HEK293T (cell line): ENCODE results near the gene ZNF514.

Experiments used
- CTCF ChIA-PET: fragments of 350-600 bp; formaldehyde crosslinking; extraction: SDS; loops from one replicate; lab custom pipeline; 2021; ENCODE audit warnings: antibody characterized with exemption, inconsistent platforms; lab: Yijun Ruan, JAX
- POLR2A ChIA-PET: fragments of 350-600 bp; formaldehyde crosslinking; extraction: SDS; loops from one replicate; lab custom pipeline; 2020; ENCODE audit warnings: antibody characterized with exemption, inconsistent platforms; lab: Yijun Ruan, JAX
- DNase-seq: peaks from one replicate; pipeline ENCODE4 v3.0.0; 2012; ENCODE audit warnings: mixed read lengths; ENCODE audit errors: extremely low spot score
- ARNT ChIP-seq: fragments of 450-650 bp; IDR thresholded peaks from 2 replicates; pipeline ENCODE4 v1.6.1; 2017; ENCODE audit warnings: mild to moderate bottlenecking
- BHLHE40 ChIP-seq: fragments of 450-650 bp; IDR thresholded peaks from 2 replicates; pipeline ENCODE4 v1.6.1; 2016; ENCODE audit warnings: mild to moderate bottlenecking, moderate library complexity, borderline replicate concordance
- CTBP1 ChIP-seq: fragments of 450-650 bp; IDR thresholded peaks from 2 replicates; pipeline ENCODE4 v1.6.1; 2016; ENCODE audit warnings: borderline replicate concordance
- ELF4 ChIP-seq: fragments of 450-650 bp; IDR thresholded peaks from 2 replicates; pipeline ENCODE4 v1.6.1; 2017; ENCODE audit warnings: antibody characterized with exemption
- FOXA1 ChIP-seq: fragments of 450-650 bp; IDR thresholded peaks from 2 replicates; pipeline ENCODE4 v1.6.1; 2016; ENCODE audit warnings: mild to moderate bottlenecking
- FOXK2 ChIP-seq: fragments of 450-650 bp; IDR thresholded peaks from 2 replicates; pipeline ENCODE4 v1.6.1; 2016; ENCODE audit warnings: mild to moderate bottlenecking
- FOXM1 ChIP-seq: fragments of 450-650 bp; IDR thresholded peaks from 2 replicates; pipeline ENCODE4 v1.6.1; 2017; ENCODE audit warnings: mild to moderate bottlenecking, borderline replicate concordance
- HDGF ChIP-seq: fragments of 450-650 bp; IDR thresholded peaks from 2 replicates; pipeline ENCODE4 v1.6.1; 2017; ENCODE audit warnings: antibody characterized with exemption, borderline replicate concordance
- L3MBTL2 ChIP-seq: fragments of 450-650 bp; conservative IDR thresholded peaks from 2 replicates; pipeline ENCODE4 v1.6.1; 2016; ENCODE audit warnings: mild to moderate bottlenecking
- LEF1 ChIP-seq: fragments of 450-650 bp; IDR thresholded peaks from 2 replicates; pipeline ENCODE4 v1.6.1; 2017; ENCODE audit warnings: mild to moderate bottlenecking, borderline replicate concordance
- NFRKB ChIP-seq: fragments of 450-650 bp; IDR thresholded peaks from 2 replicates; pipeline ENCODE4 v1.6.1; 2016; ENCODE audit warnings: mild to moderate bottlenecking, moderate library complexity
- PKNOX1 ChIP-seq: fragments of 450-650 bp; IDR thresholded peaks from 2 replicates; pipeline ENCODE4 v1.6.1; 2016
- SP1 ChIP-seq: fragments of 450-650 bp; IDR thresholded peaks from 2 replicates; pipeline ENCODE4 v1.6.1; 2017
- SUZ12 ChIP-seq: fragments of 450-650 bp; IDR thresholded peaks from 2 replicates; pipeline ENCODE4 v1.6.1; 2016; ENCODE audit warnings: mild to moderate bottlenecking
- TARDBP ChIP-seq: fragments of 450-650 bp; IDR thresholded peaks from 2 replicates; pipeline ENCODE4 v1.6.1; 2016
- ZNF384 ChIP-seq: fragments of 450-650 bp; IDR thresholded peaks from 2 replicates; pipeline ENCODE4 v1.6.1; 2016

The ZNF514 gene

GRCh38 chr2:95115418-95115817, 44.2 kb downstream of the ZNF514 start:
- POLR2A ChIA-PET = interaction anchor here (1.0 kb wide), 1 partner anchor 50 kb away, joined by 3 read pairs; the partner anchor contains the start of gene ZNF2

GRCh38 chr2:95113464-95113863, 46.2 kb downstream of the ZNF514 start:
- no peak for DNase-seq
- POLR2A ChIA-PET = no interaction called here
- no peak for TF ChIP-seq LEF1
- TF ChIP-seq HDGF = no peak
- TF ChIP-seq PKNOX1 = no peak
- no peak for TF ChIP-seq SUZ12
- TF ChIP-seq FOXA1 = no peak
- no peak for TF ChIP-seq FOXK2
- TF ChIP-seq FOXM1 = no peak
- no peak for TF ChIP-seq ARNT
- TF ChIP-seq ELF4 = no peak
- TF ChIP-seq BHLHE40 = no peak
- no peak for TF ChIP-seq TARDBP
- no peak for TF ChIP-seq SP1
- TF ChIP-seq CTBP1 = no peak
- CTCF ChIA-PET = no interaction called here

More at GRCh38 chr2:95115418-95115817, 44.2 kb downstream of the ZNF514 start:
- TF ChIP-seq SUZ12 (no peak), NFRKB (no peak), CTBP1 (no peak), HDGF (no peak), TARDBP (no peak), FOXK2 (no peak), L3MBTL2 (no peak), ELF4 (no peak), BHLHE40 (no peak), FOXM1 (no peak), FOXA1 (no peak), SP1 (no peak), ZNF384 (no peak), ARNT (no peak), PKNOX1 (no peak), LEF1 (no peak)
- CTCF ChIA-PET = interaction anchor here (0.6 to 1.8 kb wide), 8 partner anchors 37 to 130 kb away, joined by 3 to 10 read pairs (median 4); no protein-coding TSS in a partner anchor
- peak; percentile 70 for DNase-seq

- CTCF ChIA-PET = no interaction called here
- no peak for DNase-seq
- TF ChIP-seq TARDBP (no peak), ARNT (no peak), L3MBTL2 (no peak), FOXM1 (no peak), HDGF (no peak), SUZ12 (no peak), NFRKB (no peak), ZNF384 (no peak), FOXA1 (no peak), LEF1 (no peak), PKNOX1 (no peak), BHLHE40 (no peak), SP1 (no peak), ELF4 (no peak), CTBP1 (no peak), FOXK2 (no peak)
- POLR2A ChIA-PET = no interaction called here
These were observed 49.3 kb downstream of the ZNF514 start for GRCh38 chr2:95110395-95110794.

GRCh38 chr2:95109260-95109659, 50.4 kb downstream of the ZNF514 start:
- POLR2A ChIA-PET = no interaction called here
- CTCF ChIA-PET = interaction anchor here (0.9 kb wide), 1 partner anchor 34 kb away, joined by 3 read pairs; no protein-coding TSS in a partner anchor
- no peak for TF ChIP-seq L3MBTL2
- TF ChIP-seq SUZ12 = no peak
- TF ChIP-seq FOXK2 = no peak
- no peak for TF ChIP-seq LEF1
- TF ChIP-seq BHLHE40 = no peak
- no peak for TF ChIP-seq NFRKB
- TF ChIP-seq FOXA1 = no peak
- TF ChIP-seq HDGF = no peak
- no peak for TF ChIP-seq CTBP1
- no peak for TF ChIP-seq TARDBP
- DNase-seq = no peak

GRCh38 chr2:95106081-95106480, 53.6 kb downstream of the ZNF514 start:
- POLR2A ChIA-PET = interaction anchor here (0.5 kb wide), 1 partner anchor 15 kb away, joined by 3 read pairs; the partner anchor contains the start of gene MRPS5
- TF ChIP-seq BHLHE40 = no peak
- no peak for TF ChIP-seq FOXK2
- TF ChIP-seq PKNOX1 = no peak
- no peak for TF ChIP-seq SUZ12
- no peak for TF ChIP-seq NFRKB
- no peak for TF ChIP-seq LEF1
- no peak for TF ChIP-seq ARNT
- no peak for TF ChIP-seq ZNF384
- CTCF ChIA-PET = interaction anchor here (1.0 kb wide), 1 partner anchor 27 kb away, joined by 7 read pairs; no protein-coding TSS in a partner anchor
- no peak for DNase-seq
